NCI-H1417 (cell line): ENCODE data around the gene INTS11.

ENCODE experiments used
- DNase-seq, 3 experiments: peaks; one replicate each; lab custom pipeline; 2025; lab: John Stamatoyannopoulos, UW

The INTS11 gene

GRCh38 chr1:1285102-1285571, 39.3 kb downstream of the INTS11 start:
- no peak for DNase-seq

- DNase-seq, result peak in 1 of 3 experiments; percentile 23
Measured at GRCh38 chr1:1284221-1285101, 40.0 kb downstream of the INTS11 start.

- no peak for DNase-seq
Measured at GRCh38 chr1:1283821-1284220, 40.6 kb downstream of the INTS11 start.

- no peak for DNase-seq
Measured at GRCh38 chr1:1282998-1283397, 41.5 kb downstream of the INTS11 start.

- DNase-seq, result no peak
Measured at GRCh38 chr1:1281533-1282321, 42.7 kb downstream of the INTS11 start.

GRCh38 chr1:1280782-1281481, 43.5 kb downstream of the INTS11 start:
- no peak for DNase-seq

- no peak for DNase-seq
Measured at GRCh38 chr1:1279028-1279427, 45.4 kb downstream of the INTS11 start.

GRCh38 chr1:1278620-1279019, 45.8 kb downstream of the INTS11 start:
- DNase-seq, result no peak

- no peak for DNase-seq
Measured at GRCh38 chr1:1275836-1276235, 48.6 kb downstream of the INTS11 start.

GRCh38 chr1:1274931-1275431, 49.5 kb downstream of the INTS11 start:
- DNase-seq, result no peak

GRCh38 chr1:1274299-1274930, 50.0 kb downstream of the INTS11 start:
- DNase-seq, result no peak

GRCh38 chr1:1273512-1274298, 50.8 kb downstream of the INTS11 start, which contains the start of gene UBE2J2:
TSS of gene UBE2J2 (minus strand) at chr1:1273854. CDS start at chr1:1267992, 5,862 bp downstream.
- peak; percentile 80 to 90 (median 89) for DNase-seq

- DNase-seq, result peak in 1 of 3 experiments; percentile 37
Measured at GRCh38 chr1:1273209-1273511, 51.3 kb downstream of the INTS11 start.

GRCh38 chr1:1272341-1273208, 51.9 kb downstream of the INTS11 start:
- peak in 1 of 3 experiments; percentile 41 for DNase-seq

GRCh38 chr1:1270813-1271212, 53.6 kb downstream of the INTS11 start:
- no peak for DNase-seq

- no peak for DNase-seq
Measured at GRCh38 chr1:1268284-1268682, 56.2 kb downstream of the INTS11 start.

- no peak for DNase-seq
Measured at GRCh38 chr1:1267488-1268283, 56.8 kb downstream of the INTS11 start.

- no peak for DNase-seq
Measured at GRCh38 chr1:1264868-1265272, 59.6 kb downstream of the INTS11 start.

- DNase-seq, result no peak
Measured at GRCh38 chr1:1264026-1264425, 60.4 kb downstream of the INTS11 start.
